Activated T-cell treated with anti-CD3 and anti-CD28 coated beads for 48 hours (primary cell): ENCODE results near the gene CA9.

ENCODE experiments used
- DNase-seq: peaks from one replicate; pipeline ENCODE4 v3.0.0-alpha.2; 2020; ENCODE audit warnings: low read depth

Gene CA9

GRCh38 chr9:35717132-35717870 lies 43.6 kb downstream of the CA9 start:
- no peak for DNase-seq

GRCh38 chr9:35718721-35719511 lies 45.2 kb downstream of the CA9 start:
- no peak for DNase-seq

GRCh38 chr9:35719546-35719945 lies 45.8 kb downstream of the CA9 start:
- DNase-seq = no peak

GRCh38 chr9:35723426-35723825 lies 49.7 kb downstream of the CA9 start:
- no peak for DNase-seq

- no peak for DNase-seq
Measured at GRCh38 chr9:35723908-35724307, 50.2 kb downstream of the CA9 start.

- no peak for DNase-seq
Measured at GRCh38 chr9:35725362-35725761, 51.6 kb downstream of the CA9 start.

- no peak for DNase-seq
Measured at GRCh38 chr9:35726931-35727330, 53.2 kb downstream of the CA9 start.

- no peak for DNase-seq
Measured at GRCh38 chr9:35727676-35728040, 53.9 kb downstream of the CA9 start.

GRCh38 chr9:35728041-35728971 lies 54.6 kb downstream of the CA9 start:
- peak; percentile 49 for DNase-seq

- no peak for DNase-seq
Measured at GRCh38 chr9:35729101-35729500, 55.4 kb downstream of the CA9 start.

- DNase-seq = no peak
Measured at GRCh38 chr9:35729700-35730485, 56.2 kb downstream of the CA9 start.

- DNase-seq = no peak
Measured at GRCh38 chr9:35730486-35730854, 56.7 kb downstream of the CA9 start.
